ENCODE data around the gene GLI3.

GLI3 gene

GRCh38 chr7:42238709-42239366 lies 1.8 kb upstream of the GLI3 start:
- no peak for TF ChIP-seq CTCF (IDR thresholded peaks at IDR 0.05; ENCODE audit: control extremely low read depth, extremely low read depth, low read depth, missing control alignments)
- CTCF ChIA-PET = no interaction called here
- POLR2A ChIA-PET = no interaction called here
- DNase-seq (ENCODE audit: extremely low spot score) = no peak

- ChIA-PET POLR2A (no interaction called here), CTCF (no interaction called here)
- TF ChIP-seq CTCF (IDR thresholded peaks at IDR 0.05; ENCODE audit: control extremely low read depth, extremely low read depth, low read depth, missing control alignments) = no peak
- no peak for DNase-seq (ENCODE audit: extremely low spot score)
Measured at GRCh38 chr7:42237811-42238541, 967 bp upstream of the GLI3 start.

- DNase-seq (ENCODE audit: extremely low spot score) = no peak
- ChIA-PET POLR2A (no interaction called here), CTCF (no interaction called here)
- no peak for TF ChIP-seq CTCF (IDR thresholded peaks at IDR 0.05; ENCODE audit: control extremely low read depth, extremely low read depth, low read depth, missing control alignments)
Measured at GRCh38 chr7:42236266-42236975, 588 bp downstream of the GLI3 start.

- no peak for TF ChIP-seq CTCF (IDR thresholded peaks at IDR 0.05; ENCODE audit: control extremely low read depth, extremely low read depth, low read depth, missing control alignments)
- DNase-seq (ENCODE audit: extremely low spot score) = no peak
- POLR2A ChIA-PET = no interaction called here
- CTCF ChIA-PET = no interaction called here
Measured at GRCh38 chr7:42235741-42236161, 1.3 kb downstream of the GLI3 start.

GRCh38 chr7:42234736-42235135 lies 2.3 kb downstream of the GLI3 start:
- POLR2A ChIA-PET = no interaction called here

More at GRCh38 chr7:42234736-42235135, 2.3 kb downstream of the GLI3 start:
- no peak for DNase-seq (ENCODE audit: extremely low spot score)
- CTCF ChIA-PET = interaction anchor here (1.3 to 2.0 kb wide), 2 partner anchors 9 to 10 kb away, joined by 3 to 5 read pairs; no protein-coding TSS in a partner anchor
- TF ChIP-seq CTCF (IDR thresholded peaks at IDR 0.05; ENCODE audit: control extremely low read depth, extremely low read depth, low read depth, missing control alignments) = no peak

Data from GM10248 (cell line).